ENCODE results near the gene ZCCHC13.

GRCh38 chrX:74343343-74344279, 39.6 kb downstream of the ZCCHC13 start:
- TF ChIP-seq EZH2 (IDR thresholded peaks at IDR 0.05) (no peak), POLR2AphosphoS5 (IDR thresholded peaks at IDR 0.05; ENCODE audit: borderline replicate concordance, low read depth, low read length) (no peak)

Measured in SK-N-MC (cell line).